ENCODE measurements around the gene TCF21.
A peak's percentile ranks its signal among the peaks of the same experiment; 100 is the strongest.

TCF21 gene

GRCh38 chr6:133893946-133894345, 5.0 kb downstream of the TCF21 start:
- TF ChIP-seq CTCF (IDR thresholded peaks at IDR 0.05; ENCODE audit: low read depth, low read length), result no peak
- DNase-seq (ENCODE audit: extremely low read depth, low read depth), result no peak

DNA sequence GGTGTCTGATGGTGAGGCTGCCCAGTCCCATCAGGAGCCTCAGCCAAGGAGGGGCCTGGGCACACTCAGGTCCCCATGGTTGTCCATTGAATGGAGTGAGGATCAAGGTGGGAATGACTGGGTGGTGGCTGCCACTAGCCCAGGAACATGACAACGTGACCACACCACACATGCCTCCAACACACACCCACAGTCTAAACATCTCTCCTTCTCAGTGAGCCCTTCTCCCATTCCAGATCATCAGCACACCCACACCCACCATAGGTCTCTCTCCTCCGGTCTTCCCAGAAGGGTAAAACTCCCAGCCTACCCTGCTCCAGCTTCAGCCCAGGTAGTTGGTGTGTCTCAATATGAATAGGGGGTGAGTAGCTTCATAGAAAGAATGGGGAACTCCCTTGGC, 5.5 kb downstream of the TCF21 start:
- no peak for DNase-seq (ENCODE audit: extremely low read depth, low read depth)
- TF ChIP-seq CTCF (IDR thresholded peaks at IDR 0.05; ENCODE audit: low read depth, low read length), result no peak

- no peak for DNase-seq (ENCODE audit: extremely low read depth, low read depth)
- no peak for TF ChIP-seq CTCF (IDR thresholded peaks at IDR 0.05; ENCODE audit: low read depth, low read length)
Observed at GRCh38 chr6:133894795-133895358, 6.0 kb downstream of the TCF21 start.

DNA sequence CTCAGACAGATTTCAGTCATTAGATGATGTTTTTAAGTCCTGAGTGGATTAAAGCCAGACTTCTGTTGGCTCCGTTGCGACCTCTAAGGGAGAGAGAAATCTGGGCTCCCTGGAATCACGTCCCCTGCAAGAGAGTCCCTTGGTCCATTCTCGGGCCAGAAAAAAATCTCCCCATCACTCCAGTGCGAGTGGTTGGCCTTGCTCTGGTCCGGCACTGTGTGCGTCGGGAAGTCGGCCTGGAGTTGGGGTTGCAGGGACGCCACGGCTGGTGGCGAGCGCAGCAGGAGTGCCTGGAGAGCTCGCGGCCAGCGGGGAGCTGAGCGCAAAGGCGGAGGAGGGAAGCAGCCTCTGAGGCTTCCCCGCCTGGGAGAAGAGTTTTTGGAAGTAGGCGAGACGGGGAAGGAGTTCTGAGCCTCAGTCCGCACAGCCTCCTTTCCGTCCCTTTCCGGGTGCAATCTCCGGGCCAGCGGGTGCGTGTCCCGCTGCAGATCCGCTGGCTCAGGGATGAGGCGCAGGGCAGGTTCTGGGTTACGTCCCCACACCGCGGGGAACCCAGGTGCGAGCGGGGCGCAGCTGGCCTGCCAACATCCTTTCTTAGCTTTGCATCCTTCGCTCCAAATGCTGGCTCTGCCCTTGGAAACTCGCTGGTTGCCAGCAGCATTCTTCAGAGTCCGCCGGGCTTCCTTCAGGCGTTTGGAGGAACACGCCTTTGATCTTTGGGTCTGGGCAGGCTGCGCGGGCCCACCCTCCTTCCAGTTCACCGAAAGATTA, 6.8 kb downstream of the TCF21 start:
- no peak for DNase-seq (ENCODE audit: extremely low read depth, low read depth)
- TF ChIP-seq CTCF (IDR thresholded peaks at IDR 0.05; ENCODE audit: low read depth, low read length), result peak; percentile 21

GRCh38 chr6:133896344-133896721, 7.4 kb downstream of the TCF21 start:
- no peak for DNase-seq (ENCODE audit: extremely low read depth, low read depth)

GRCh38 chr6:133898263-133898662, 9.3 kb downstream of the TCF21 start:
- no peak for DNase-seq (ENCODE audit: extremely low read depth, low read depth)
- no peak for TF ChIP-seq CTCF (IDR thresholded peaks at IDR 0.05; ENCODE audit: low read depth, low read length)

More at GRCh38 chr6:133896344-133896721, 7.4 kb downstream of the TCF21 start:
- TF ChIP-seq CTCF (IDR thresholded peaks at IDR 0.05; ENCODE audit: low read depth, low read length), result no peak

DNA sequence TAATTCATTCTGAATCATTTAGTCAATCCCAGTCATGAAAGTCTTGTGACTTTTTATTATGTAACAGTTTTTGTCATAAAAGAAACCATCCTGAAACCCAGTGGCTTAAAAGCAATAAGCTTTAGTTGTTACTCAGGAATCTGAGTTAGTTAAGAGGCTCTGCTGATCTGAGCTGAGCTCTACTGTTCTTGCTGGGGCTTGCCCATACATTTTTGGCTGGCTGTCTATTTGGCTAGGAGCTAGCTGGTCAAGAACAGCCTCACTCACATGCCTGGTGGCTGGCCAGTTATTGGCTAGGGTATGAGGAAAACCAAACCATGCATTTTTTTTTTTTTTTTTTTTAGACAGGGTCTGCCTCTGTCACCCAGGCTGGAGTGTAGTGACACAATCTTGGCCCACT, 10.6 kb downstream of the TCF21 start:
- TF ChIP-seq CTCF (IDR thresholded peaks at IDR 0.05; ENCODE audit: low read depth, low read length), result no peak
- DNase-seq (ENCODE audit: extremely low read depth, low read depth), result no peak
